Mesendoderm (in vitro differentiated cells): Measurements from ENCODE around the gene SNAPC3. TPM values are rescaled to one million over a fixed set of nuclear protein-coding genes. Genes with fewer than 3 reads are reported as not detected.

Experiments used
- DNase-seq: peaks from one replicate; pipeline ENCODE4 v3.0.0; 2013
- H2AK5ac ChIP-seq: 2 replicates; pipeline ENCODE4 v1.6.1; 2013; ENCODE audit warnings: low read length, inconsistent platforms
- H2BK120ac ChIP-seq: 2 replicates; pipeline ENCODE4 v1.6.1; 2013; ENCODE audit warnings: low read depth, mild to moderate bottlenecking, low read length, moderate library complexity, mixed read lengths
- H2BK15ac ChIP-seq: replicated peaks from 2 replicates; pipeline ENCODE4 v1.6.1; 2013; ENCODE audit warnings: low read depth, mild to moderate bottlenecking, moderate library complexity
- H2BK5ac ChIP-seq: 2 replicates; pipeline ENCODE4 v1.6.1; 2013; ENCODE audit warnings: low read length, inconsistent platforms
- H3K18ac ChIP-seq: 2 replicates; pipeline ENCODE4 v1.6.1; 2013; ENCODE audit warnings: mild to moderate bottlenecking, low read length, mixed read lengths
- H3K23ac ChIP-seq: one replicate; pipeline ENCODE4 v1.6.1; 2013; ENCODE audit warnings: low read length
- H3K27ac ChIP-seq: 2 replicates; pipeline ENCODE4 v1.5.1; 2013; ENCODE audit warnings: low read depth, mild to moderate bottlenecking, inconsistent platforms, low read length, moderate library complexity
- H3K27me3 ChIP-seq: 2 replicates; pipeline ENCODE4 v1.6.1; 2013; ENCODE audit warnings: low read length, control low read depth, mild to moderate bottlenecking, inconsistent platforms; ENCODE audit not compliant: insufficient read depth, poor library complexity
- H3K36me3 ChIP-seq: 2 replicates; pipeline ENCODE4 v1.6.1; 2013; ENCODE audit warnings: low read length, inconsistent platforms; ENCODE audit not compliant: control insufficient read depth, insufficient read depth
- H3K4ac ChIP-seq: one replicate; pipeline ENCODE4 v1.6.1; 2013; ENCODE audit warnings: low read depth, mild to moderate bottlenecking, low read length, moderate library complexity
- H3K4me1 ChIP-seq: 2 replicates; pipeline ENCODE4 v1.6.1; 2013; ENCODE audit warnings: low read depth, low read length, inconsistent platforms; ENCODE audit not compliant: control insufficient read depth
- H3K4me2 ChIP-seq: 2 replicates; pipeline ENCODE4 v1.6.1; 2013; ENCODE audit warnings: low read length
- H3K4me3 ChIP-seq: 2 replicates; pipeline ENCODE4 v1.5.1; 2013; ENCODE audit warnings: mild to moderate bottlenecking, low read length
- H3K56ac ChIP-seq: one replicate; pipeline ENCODE4 v1.6.1; 2013; ENCODE audit warnings: low read length
- H3K79me1 ChIP-seq: 2 replicates; pipeline ENCODE4 v1.6.1; 2013; ENCODE audit warnings: low read length, inconsistent platforms
- H3K79me2 ChIP-seq: 2 replicates; pipeline ENCODE4 v1.6.1; 2013; ENCODE audit warnings: mild to moderate bottlenecking, low read length; ENCODE audit not compliant: control insufficient read depth, insufficient read depth
- H3K9ac ChIP-seq: 2 replicates; pipeline ENCODE4 v1.6.1; 2013; ENCODE audit warnings: low read length, inconsistent platforms
- H4K5ac ChIP-seq: one replicate; pipeline ENCODE4 v1.6.1; 2013; ENCODE audit warnings: low read length
- H4K8ac ChIP-seq: one replicate; pipeline ENCODE4 v1.6.1; 2013; ENCODE audit warnings: low read depth, mild to moderate bottlenecking, control low read depth, low read length, moderate library complexity
- WGBS: extraction: QIAGEN DNeasy Blood & Tissue Kit; methylation state at CpG from one replicate; pipeline ENCODE4 v1.1.7; 2013; ENCODE audit warnings: low lambda C conversion rate, missing lambda C conversion rate; ENCODE audit not compliant: insufficient coverage; ENCODE audit errors: extremely low coverage; 5-methylcytosine and 5-hydroxymethylcytosine counted together
- small RNA-seq: library from polyadenylated mRNA; stranded (forward); fragments of <200 nt; extraction: miRNeasy Mini kit (QIAGEN cat#:217004); gene quantifications from one replicate; pipeline ENCODE3, GENCODE V24; 2013; ENCODE audit not compliant: insufficient read depth

Gene SNAPC3

DNA sequence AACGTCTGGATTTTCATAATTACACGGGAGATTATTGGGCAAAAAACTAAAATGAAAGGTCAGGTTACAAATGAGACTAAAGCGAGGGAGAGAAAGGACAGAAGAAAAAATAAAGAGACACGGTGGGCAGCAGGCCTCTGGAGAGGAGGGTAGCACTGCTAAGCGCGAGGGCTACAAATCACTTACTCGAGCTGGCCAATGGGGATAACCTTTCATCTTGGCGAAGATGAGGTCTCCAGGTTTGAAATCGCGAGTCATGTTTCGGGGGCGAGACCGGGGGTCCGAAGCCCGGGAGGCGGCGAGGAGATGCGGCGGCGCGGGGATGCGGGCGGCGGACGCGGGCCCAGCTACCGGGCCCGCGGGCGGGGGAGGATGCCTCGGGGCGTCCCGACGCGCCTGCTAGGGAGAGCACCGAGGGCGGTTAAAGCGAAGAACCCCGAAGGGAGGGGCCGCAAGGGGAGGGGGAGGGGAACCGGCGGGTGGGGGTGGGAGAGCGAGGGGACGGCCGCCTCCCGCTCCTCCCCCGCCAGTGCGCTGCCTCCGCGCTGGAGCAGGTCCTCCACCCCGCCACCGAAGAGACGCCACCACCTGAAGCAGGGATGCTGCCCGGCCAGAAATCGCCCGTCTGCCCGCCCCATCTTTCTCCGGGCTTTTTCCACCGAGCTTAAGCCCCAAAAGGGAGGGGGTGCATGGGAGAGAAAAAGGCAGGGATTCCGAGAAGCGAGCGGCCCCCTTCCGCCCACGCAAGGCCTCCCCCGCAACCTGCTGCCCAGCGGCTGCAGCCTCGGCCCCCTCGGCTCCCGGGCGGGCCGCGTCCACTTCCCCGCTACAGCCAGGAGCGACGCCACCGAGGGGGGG is 87.5 kb downstream of the SNAPC3 start:
- Histone ChIP-seq H3K36me3 (peaks cover 2% of the 10 kb centered on the region), H4K5ac (no peak overlapping the region), H2BK15ac (no peak overlapping the region), H3K56ac (peak overlapping the region; percentile 87), H3K4me3 (peak overlapping the region; percentile 74), H2BK5ac (peak overlapping the region; percentile 14), H3K18ac (peak overlapping the region; percentile 97), H2AK5ac (no peak overlapping the region), H3K4me1 (peaks cover 10% of the 10 kb centered on the region), H3K79me2 (peaks cover 32% of the 10 kb centered on the region), H2BK120ac (peak overlapping the region; percentile 79), H3K27ac (peak overlapping the region; percentile 97), H3K79me1 (peaks cover 6% of the 10 kb centered on the region), H3K23ac (no peak overlapping the region), H4K8ac (no peak overlapping the region), H3K9ac (peak overlapping the region; percentile 89), H3K27me3 (no peaks in the 10 kb centered on the region), H3K4ac (peak overlapping the region; percentile 74), H3K4me2 (peak overlapping the region; percentile 56)
- peak; percentile 73 for DNase-seq
- no CpG with 5 or more reads among the region's 76 CpGs for WGBS

DNA sequence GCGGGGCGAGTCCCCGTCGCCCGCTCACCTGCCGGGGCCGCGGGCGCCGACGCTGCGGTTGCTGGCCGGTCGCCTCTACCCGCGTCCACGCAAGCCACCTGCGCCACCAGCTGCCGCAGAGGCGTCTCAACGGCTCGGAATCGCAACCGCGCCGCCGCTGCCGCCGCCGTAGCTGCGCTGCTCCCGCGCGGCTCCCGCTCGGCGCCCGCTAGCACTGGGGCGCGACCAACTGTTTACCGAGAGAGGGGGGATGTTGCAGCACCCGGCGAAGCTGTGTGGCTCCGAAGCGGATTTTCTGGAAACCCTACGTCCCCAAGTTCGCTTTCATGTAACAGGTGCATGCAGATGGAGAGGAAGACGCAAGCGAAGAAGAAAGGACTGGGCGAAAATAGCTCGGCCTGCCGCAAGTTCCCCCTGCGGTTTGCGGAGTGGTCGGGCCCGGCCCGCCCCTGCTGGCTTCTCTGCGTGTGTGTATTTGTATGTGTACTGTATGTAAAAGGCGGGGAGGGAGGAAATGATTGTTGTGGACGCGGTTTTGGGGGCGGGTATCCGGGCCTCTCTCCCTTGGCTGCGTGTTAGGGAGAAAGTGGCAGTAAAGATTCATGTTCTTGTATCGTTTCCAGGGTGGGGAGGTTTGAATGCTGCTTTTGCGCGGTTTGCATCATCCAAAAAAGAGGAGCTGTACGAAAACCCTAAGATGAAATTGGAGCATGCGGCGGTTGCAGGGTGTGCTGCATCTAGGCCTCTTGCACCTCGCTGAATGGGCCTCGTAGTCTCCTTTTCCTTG is 88.3 kb downstream of the SNAPC3 start, which contains the start of gene PSIP1:
PSIP1 (minus strand) TSS at position 182 of the 787 bp plus-strand sequence. CDS start 782 bp downstream, outside the sequence.
- H4K5ac ChIP-seq = no peak within 1 kb of the TSS
- peaks cover 29% of the 10 kb centered on the region for H3K79me2 ChIP-seq
- no peak within 1 kb of the TSS for H2BK15ac ChIP-seq
- H3K36me3 ChIP-seq = no peaks in the 10 kb centered on the region
- peak within 1 kb of the TSS; percentile 97 for H3K27ac ChIP-seq
- H4K8ac ChIP-seq = no peak within 1 kb of the TSS
- peak within 1 kb of the TSS; percentile 74 for H3K4ac ChIP-seq
- H2BK5ac ChIP-seq = peak within 1 kb of the TSS; percentile 97
- peak within 1 kb of the TSS; percentile 89 for H3K9ac ChIP-seq
- peak within 1 kb of the TSS; percentile 74 for H3K4me3 ChIP-seq
- H2BK120ac ChIP-seq = peak within 1 kb of the TSS; percentile 79
- peak within 1 kb of the TSS; percentile 73 for H3K4me2 ChIP-seq
- H3K18ac ChIP-seq = peak within 1 kb of the TSS; percentile 97
- H2AK5ac ChIP-seq = no peak within 1 kb of the TSS
- peaks cover 10% of the 10 kb centered on the region for H3K4me1 ChIP-seq
- no CpG with 5 or more reads among the region's 72 CpGs for WGBS
- H3K56ac ChIP-seq = peak within 1 kb of the TSS; percentile 87
- DNase-seq = peak; percentile 89
- no peaks in the 10 kb centered on the region for H3K27me3 ChIP-seq
- peaks cover 4% of the 10 kb centered on the region for H3K79me1 ChIP-seq
- no peak within 1 kb of the TSS for H3K23ac ChIP-seq

Small RNA genes within 50 kb of the gene (small RNA-seq; reads per million reads assigned to genes)
- not detected for gene RNU6-319P
